Endothelial cell (in vitro differentiated cells): ENCODE measurements around the gene HMX2. TPM values are rescaled to one million over a fixed set of nuclear protein-coding genes. Genes with fewer than 3 reads are reported as not detected.

Experiments used
- DNase-seq: peaks from one replicate; pipeline ENCODE4 v3.0.0; 2021; ENCODE audit warnings: low spot score
- H3K27ac Mint-ChIP-seq: one replicate; pipeline ENCODE4 v1.8.0; 2021; ENCODE audit warnings: mixed read lengths, inconsistent platforms; ENCODE audit not compliant: unreplicated experiment
- H3K27me3 Mint-ChIP-seq: one replicate; pipeline ENCODE4 v1.8.0; 2021; ENCODE audit warnings: mild to moderate bottlenecking, moderate library complexity, mixed read lengths, inconsistent platforms; ENCODE audit not compliant: unreplicated experiment
- H3K36me3 Mint-ChIP-seq: one replicate; pipeline ENCODE4 v1.8.0; 2021; ENCODE audit warnings: mild to moderate bottlenecking, low read depth, mixed read lengths, inconsistent platforms; ENCODE audit not compliant: unreplicated experiment
- H3K4me1 Mint-ChIP-seq: one replicate; pipeline ENCODE4 v1.8.0; 2021; ENCODE audit warnings: mild to moderate bottlenecking, mixed read lengths, inconsistent platforms; ENCODE audit not compliant: unreplicated experiment
- H3K4me3 Mint-ChIP-seq: one replicate; pipeline ENCODE4 v1.8.0; 2021; ENCODE audit warnings: mild to moderate bottlenecking, mixed read lengths, inconsistent platforms; ENCODE audit not compliant: unreplicated experiment
- H3K9me3 Mint-ChIP-seq: one replicate; pipeline ENCODE4 v1.8.0; 2021; ENCODE audit warnings: mixed read lengths, inconsistent platforms; ENCODE audit not compliant: unreplicated experiment
- CTCF ChIP-seq: fragments of 200-600 bp; sonication (generic); IDR thresholded peaks from one replicate; pipeline ENCODE4 v1.5.0; 2021; ENCODE audit warnings: antibody characterized with exemption; ENCODE audit not compliant: unreplicated experiment
- total RNA-seq: library from RNA; stranded (reverse); fragmentation: NEBNext Ultra II Directional; extraction: Animal tissue kit (Norgen Biotek cat#: 25700); gene quantifications from one replicate; pipeline ENCODE4 v1.2.1, GENCODE V29; 2021; ENCODE audit not compliant: unreplicated experiment

The HMX2 gene
- total RNA-seq, 1 donor from 2014 or later, result not detected

GRCh38 chr10:123180101-123181090 is 32.5 kb downstream of the HMX2 start:
- Mint-ChIP-seq H3K27ac (no peak overlapping the region), H3K27me3 (peaks cover 2% of the 10 kb centered on the region), H3K4me3 (no peak overlapping the region), H3K4me1 (no peaks in the 10 kb centered on the region), H3K9me3 (no peaks in the 10 kb centered on the region), H3K36me3 (peaks cover 27% of the 10 kb centered on the region)
- TF ChIP-seq CTCF, result no peak
- no peak for DNase-seq

GRCh38 chr10:123183724-123184123 is 35.8 kb downstream of the HMX2 start:
- H3K36me3 Mint-ChIP-seq, result peaks cover 16% of the 10 kb centered on the region
- no peak for TF ChIP-seq CTCF
- H3K9me3 Mint-ChIP-seq, result no peaks in the 10 kb centered on the region
- no peaks in the 10 kb centered on the region for H3K27me3 Mint-ChIP-seq
- no peak for DNase-seq
- H3K4me3 Mint-ChIP-seq, result no peak overlapping the region
- no peak overlapping the region for H3K27ac Mint-ChIP-seq
- no peaks in the 10 kb centered on the region for H3K4me1 Mint-ChIP-seq

DNA sequence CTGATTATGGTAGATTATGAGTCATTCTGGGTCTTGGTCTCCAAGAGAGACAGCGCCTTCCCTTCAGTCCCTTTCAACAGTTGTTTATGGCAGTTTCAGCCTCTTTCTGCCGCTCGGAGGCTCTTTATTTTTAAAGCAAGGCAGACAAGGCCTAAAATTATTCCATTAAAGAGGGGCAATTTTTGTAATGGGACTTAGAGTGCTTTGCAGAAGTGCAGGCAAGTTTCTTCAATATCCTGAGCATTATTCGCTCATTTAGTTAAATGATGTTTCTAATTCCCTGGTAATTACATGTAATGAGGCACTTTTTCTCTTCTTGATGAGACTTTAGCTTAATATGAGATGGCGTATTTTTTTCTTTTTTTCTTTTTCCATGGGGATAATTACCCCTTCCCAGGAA is 39.8 kb downstream of the HMX2 start:
- TF ChIP-seq CTCF, result no peak
- DNase-seq, result no peak
- no peak overlapping the region for H3K4me3 Mint-ChIP-seq
- no peak overlapping the region for H3K27ac Mint-ChIP-seq
- H3K27me3 Mint-ChIP-seq, result no peaks in the 10 kb centered on the region
- H3K9me3 Mint-ChIP-seq, result no peaks in the 10 kb centered on the region
- peaks cover 21% of the 10 kb centered on the region for H3K36me3 Mint-ChIP-seq
- H3K4me1 Mint-ChIP-seq, result no peaks in the 10 kb centered on the region

DNA sequence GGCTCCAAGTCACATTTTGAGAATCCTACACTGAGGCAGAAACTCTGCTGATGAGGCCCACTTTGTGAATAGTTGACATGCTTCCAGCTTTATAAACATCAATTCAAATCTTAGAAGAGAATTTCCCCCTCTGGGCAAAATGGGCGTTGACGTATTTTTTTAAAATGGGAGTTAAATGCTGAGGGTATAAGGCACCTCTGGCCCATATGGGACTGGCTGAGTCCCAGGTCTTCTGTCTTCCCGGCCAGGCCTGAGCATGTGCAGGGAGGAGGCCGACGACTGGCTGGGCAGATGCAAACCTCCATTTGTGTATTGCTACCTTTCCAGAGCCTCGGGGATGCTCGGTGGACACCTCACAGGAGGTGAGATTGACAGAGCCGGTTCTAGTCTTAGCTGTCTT is 44.0 kb downstream of the HMX2 start:
- Mint-ChIP-seq H3K4me1 (no peaks in the 10 kb centered on the region), H3K27ac (no peak overlapping the region), H3K9me3 (no peaks in the 10 kb centered on the region), H3K36me3 (peaks cover 4% of the 10 kb centered on the region), H3K4me3 (no peak overlapping the region), H3K27me3 (no peaks in the 10 kb centered on the region)
- DNase-seq, result no peak
- no peak for TF ChIP-seq CTCF

- no peak for DNase-seq
- H3K36me3 Mint-ChIP-seq, result peaks cover 4% of the 10 kb centered on the region
- no peak overlapping the region for H3K4me3 Mint-ChIP-seq
- no peaks in the 10 kb centered on the region for H3K4me1 Mint-ChIP-seq
- no peak for TF ChIP-seq CTCF
- H3K27ac Mint-ChIP-seq, result no peak overlapping the region
- no peaks in the 10 kb centered on the region for H3K9me3 Mint-ChIP-seq
- H3K27me3 Mint-ChIP-seq, result peaks cover 3% of the 10 kb centered on the region
Measured at GRCh38 chr10:123194056-123194455, 46.1 kb downstream of the HMX2 start.
